Measurements from ENCODE around the gene NAA25.

DNA sequence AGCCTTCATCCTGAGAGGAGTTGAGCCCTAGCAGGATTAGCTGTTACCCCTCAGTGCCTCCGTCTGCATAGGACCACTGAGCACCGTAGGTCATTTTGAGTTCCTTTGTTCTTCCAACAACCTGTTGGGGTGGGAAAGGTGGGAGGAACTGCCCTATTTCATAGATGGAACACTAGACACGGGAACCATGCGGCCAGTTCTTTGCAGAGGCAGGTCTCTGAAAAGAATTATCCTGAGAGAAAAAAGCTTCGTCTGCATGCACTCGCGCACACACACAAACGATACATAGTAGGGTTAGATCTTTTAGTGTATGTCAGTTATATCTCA is 45.3 kb upstream of the NAA25 start:
- TF ChIP-seq, protein P1, sequence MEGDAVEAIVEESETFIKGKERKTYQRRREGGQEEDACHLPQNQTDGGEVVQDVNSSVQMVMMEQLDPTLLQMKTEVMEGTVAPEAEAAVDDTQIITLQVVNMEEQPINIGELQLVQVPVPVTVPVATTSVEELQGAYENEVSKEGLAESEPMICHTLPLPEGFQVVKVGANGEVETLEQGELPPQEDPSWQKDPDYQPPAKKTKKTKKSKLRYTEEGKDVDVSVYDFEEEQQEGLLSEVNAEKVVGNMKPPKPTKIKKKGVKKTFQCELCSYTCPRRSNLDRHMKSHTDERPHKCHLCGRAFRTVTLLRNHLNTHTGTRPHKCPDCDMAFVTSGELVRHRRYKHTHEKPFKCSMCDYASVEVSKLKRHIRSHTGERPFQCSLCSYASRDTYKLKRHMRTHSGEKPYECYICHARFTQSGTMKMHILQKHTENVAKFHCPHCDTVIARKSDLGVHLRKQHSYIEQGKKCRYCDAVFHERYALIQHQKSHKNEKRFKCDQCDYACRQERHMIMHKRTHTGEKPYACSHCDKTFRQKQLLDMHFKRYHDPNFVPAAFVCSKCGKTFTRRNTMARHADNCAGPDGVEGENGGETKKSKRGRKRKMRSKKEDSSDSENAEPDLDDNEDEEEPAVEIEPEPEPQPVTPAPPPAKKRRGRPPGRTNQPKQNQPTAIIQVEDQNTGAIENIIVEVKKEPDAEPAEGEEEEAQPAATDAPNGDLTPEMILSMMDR (IDR thresholded peaks at IDR 0.05; ENCODE audit: insufficient read depth, low read depth, low read length): no peak
- no peak for TF ChIP-seq EZH2 (IDR thresholded peaks at IDR 0.05; ENCODE audit: insufficient read depth, low read length)
